Measurements from ENCODE around the gene WLS. TPM values are rescaled to one million over a fixed set of nuclear protein-coding genes. Genes with fewer than 3 reads are reported as not detected.

Gene WLS
- total and polyA plus RNA-seq, 2 experiments from 2014 or later = 113 to 114 TPM

DNA sequence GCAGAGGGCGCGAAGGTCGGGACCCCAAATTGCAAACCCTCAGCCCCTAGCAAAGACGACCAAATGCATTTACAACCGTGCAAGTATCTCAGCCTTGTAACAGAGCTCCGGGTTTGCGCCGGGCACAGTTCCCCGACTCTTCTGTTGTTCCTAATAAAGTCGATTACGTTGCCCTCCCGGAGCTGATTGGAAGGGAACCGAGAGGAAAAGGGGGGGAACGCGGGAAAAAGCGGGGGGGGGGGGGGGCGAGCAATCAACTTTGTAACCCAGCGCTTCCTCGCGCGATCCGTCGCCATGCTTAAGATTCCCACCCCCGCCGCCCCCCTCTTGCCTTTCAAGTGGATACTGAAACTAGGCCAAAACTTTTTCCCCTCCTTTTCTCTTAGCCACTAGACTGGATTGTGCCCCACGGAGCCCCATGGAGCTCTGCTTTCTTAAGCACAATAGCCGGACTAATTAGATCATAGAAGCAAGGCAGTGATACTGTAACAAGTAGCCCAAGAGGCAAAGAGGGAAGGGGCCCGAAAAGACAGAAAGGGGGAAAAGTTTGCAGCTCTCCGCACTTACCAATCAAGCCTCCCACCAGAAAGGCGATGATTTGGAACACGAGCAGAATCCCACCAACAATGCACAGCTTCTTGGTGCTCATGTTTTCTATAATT lies 565 bp downstream of the WLS start:
- Histone ChIP-seq H3K4me1 (ENCODE audit: low read depth) (peaks cover 20% of the 10 kb centered on the region), H3K36me3 (no peaks in the 10 kb centered on the region), H3K27ac (peak overlapping the region; percentile 76), H3K4me3 (peak overlapping the region; percentile 93), H3K9me3 (ENCODE audit: low read depth) (no peaks in the 10 kb centered on the region), H3K27me3 (peaks cover 2% of the 10 kb centered on the region)
- peak; percentile 67 to 85 for DNase-seq (ENCODE audit: low read depth in 1 of 2, low spot score in 1 of 2)
- TF ChIP-seq, protein P1, sequence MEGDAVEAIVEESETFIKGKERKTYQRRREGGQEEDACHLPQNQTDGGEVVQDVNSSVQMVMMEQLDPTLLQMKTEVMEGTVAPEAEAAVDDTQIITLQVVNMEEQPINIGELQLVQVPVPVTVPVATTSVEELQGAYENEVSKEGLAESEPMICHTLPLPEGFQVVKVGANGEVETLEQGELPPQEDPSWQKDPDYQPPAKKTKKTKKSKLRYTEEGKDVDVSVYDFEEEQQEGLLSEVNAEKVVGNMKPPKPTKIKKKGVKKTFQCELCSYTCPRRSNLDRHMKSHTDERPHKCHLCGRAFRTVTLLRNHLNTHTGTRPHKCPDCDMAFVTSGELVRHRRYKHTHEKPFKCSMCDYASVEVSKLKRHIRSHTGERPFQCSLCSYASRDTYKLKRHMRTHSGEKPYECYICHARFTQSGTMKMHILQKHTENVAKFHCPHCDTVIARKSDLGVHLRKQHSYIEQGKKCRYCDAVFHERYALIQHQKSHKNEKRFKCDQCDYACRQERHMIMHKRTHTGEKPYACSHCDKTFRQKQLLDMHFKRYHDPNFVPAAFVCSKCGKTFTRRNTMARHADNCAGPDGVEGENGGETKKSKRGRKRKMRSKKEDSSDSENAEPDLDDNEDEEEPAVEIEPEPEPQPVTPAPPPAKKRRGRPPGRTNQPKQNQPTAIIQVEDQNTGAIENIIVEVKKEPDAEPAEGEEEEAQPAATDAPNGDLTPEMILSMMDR (IDR thresholded peaks at IDR 0.05; ENCODE audit: low read depth, low read length) = no peak

DNA sequence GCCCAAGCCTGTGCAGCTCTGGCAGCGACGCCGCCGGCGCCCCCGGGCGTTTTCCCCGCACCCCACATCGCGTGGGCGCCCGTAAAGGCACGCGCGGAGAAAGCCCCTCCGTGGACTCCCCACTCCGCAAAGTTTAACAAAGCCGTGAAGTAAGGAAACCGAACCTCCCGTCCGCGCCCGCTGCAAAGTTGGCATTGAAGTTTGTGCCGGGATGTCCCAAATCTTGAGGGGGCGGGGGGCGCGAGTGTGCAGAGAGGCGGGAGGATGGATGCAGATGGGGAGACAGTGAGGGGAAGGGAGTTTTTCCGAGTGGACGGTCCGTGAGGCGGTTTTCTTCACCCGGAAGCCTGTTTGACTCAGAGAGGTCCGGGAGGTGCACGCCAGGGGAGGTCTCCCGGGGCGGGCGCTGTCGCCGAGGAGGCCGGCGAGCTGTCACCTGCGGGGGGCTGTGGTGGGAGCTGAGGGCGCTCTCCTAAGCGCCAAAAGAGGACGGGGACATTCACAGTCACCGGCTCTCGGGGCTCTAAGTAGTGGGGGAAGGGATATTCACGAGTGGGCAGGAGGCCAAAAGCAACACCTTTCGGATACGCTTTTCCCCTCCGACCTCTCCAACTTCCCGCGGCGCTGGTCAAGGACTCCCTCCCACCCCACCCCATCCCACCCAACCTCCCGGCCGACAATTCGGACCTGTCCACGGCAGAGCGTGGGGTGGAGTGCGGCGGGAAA lies 1.3 kb downstream of the WLS start:
- H3K4me3 ChIP-seq = peak overlapping the region; percentile 93
- peak; percentile 20 to 43 for DNase-seq (ENCODE audit: low read depth in 1 of 2, low spot score in 1 of 2)
- H3K36me3 ChIP-seq = no peaks in the 10 kb centered on the region
- peaks cover 2% of the 10 kb centered on the region for H3K27me3 ChIP-seq
- peaks cover 20% of the 10 kb centered on the region for H3K4me1 ChIP-seq (ENCODE audit: low read depth)
- TF ChIP-seq, protein P1 (IDR thresholded peaks at IDR 0.05; ENCODE audit: low read depth, low read length) = no peak
- H3K9me3 ChIP-seq (ENCODE audit: low read depth) = no peaks in the 10 kb centered on the region
- H3K27ac ChIP-seq = peak overlapping the region; percentile 76

DNA sequence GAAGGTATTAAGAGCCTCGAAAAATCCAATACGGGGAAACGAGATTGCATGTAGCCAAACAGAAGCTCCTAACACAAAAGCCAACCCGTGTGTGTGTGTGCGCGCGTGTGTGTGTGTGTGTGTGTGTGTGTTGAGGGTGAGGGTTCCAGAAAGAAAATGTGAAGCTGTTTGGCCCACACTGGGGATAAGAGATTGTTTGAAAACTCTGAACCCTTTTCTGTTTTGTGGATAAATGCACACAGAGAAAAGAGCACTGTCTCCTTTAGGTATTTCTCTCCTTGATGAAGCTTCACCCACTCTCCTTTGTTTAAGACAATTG lies 1.9 kb downstream of the WLS start:
- Histone ChIP-seq H3K27me3 (peaks cover 2% of the 10 kb centered on the region), H3K4me1 (ENCODE audit: low read depth) (peaks cover 20% of the 10 kb centered on the region), H3K9me3 (ENCODE audit: low read depth) (no peaks in the 10 kb centered on the region), H3K4me3 (peak overlapping the region; percentile 93), H3K27ac (peak overlapping the region; percentile 20), H3K36me3 (no peaks in the 10 kb centered on the region)
- DNase-seq (ENCODE audit: low read depth in 1 of 2, low spot score in 1 of 2) = peak; percentile 46 to 52
- TF ChIP-seq, protein P1 (IDR thresholded peaks at IDR 0.05; ENCODE audit: low read depth, low read length) = no peak

DNA sequence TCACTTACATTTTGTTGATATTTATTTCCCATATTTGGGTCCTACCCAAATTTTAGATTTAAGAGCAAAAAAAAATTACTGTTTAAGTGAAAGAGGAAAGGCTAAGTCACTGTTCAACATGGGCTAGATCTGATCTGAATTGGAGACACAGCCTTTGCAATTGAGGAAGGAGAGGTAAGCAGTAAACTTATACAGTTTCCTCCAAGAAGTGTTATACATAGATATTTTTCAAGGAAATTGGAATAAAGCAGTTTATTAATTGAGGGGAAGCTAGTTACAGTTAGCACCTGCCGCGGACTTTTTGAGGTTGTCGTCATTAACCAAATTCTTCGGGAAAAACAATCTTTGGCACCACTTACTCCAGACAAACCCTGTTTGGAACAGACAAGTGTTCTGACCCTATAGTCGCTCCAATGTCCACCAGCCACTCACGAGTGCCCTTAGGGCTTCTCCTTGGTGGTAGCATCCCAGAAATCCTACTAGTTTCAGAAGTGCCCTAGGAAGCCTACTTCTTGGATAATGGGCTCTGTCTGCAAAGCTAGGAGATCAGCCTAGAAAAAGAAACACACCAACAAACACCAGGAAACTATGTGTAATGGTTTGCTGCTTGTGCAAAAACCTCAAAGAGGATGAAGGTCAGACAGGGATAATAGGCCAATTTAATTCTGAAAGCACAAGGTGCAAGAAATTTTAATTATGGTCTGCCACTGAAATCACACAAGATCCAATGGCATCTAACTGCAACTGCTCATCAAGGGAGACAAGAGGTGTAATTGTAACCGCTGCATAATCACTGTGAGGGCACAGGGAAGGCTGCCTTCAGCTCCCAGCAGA lies 2.5 kb downstream of the WLS start:
- Histone ChIP-seq H3K27me3 (peaks cover 2% of the 10 kb centered on the region), H3K4me3 (peak overlapping the region; percentile 93), H3K9me3 (ENCODE audit: low read depth) (no peaks in the 10 kb centered on the region), H3K36me3 (no peaks in the 10 kb centered on the region), H3K27ac (peak overlapping the region; percentile 20), H3K4me1 (ENCODE audit: low read depth) (peaks cover 20% of the 10 kb centered on the region)
- no peak for DNase-seq (ENCODE audit: low read depth in 1 of 2, low spot score in 1 of 2)
- TF ChIP-seq, protein P1 (IDR thresholded peaks at IDR 0.05; ENCODE audit: low read depth, low read length) = no peak

DNA sequence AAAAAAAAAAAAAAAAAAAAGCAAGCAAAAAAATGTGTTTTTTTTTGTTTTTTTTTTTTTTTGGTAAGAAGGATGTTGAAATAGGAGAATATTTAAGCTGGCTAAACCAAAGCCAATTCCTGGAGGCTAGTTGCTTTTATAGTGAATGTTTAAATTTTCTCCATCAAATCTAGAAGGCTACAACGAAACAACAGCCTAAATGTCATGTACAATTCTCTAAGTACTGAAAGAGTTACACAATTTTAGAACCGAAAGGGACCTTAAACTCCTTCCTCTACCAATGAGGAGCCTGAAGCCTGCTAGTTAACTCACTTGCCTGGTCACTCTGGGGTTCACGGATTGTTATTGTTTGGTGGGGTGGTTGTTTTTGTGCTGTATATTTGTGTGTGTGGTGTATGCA lies 3.5 kb downstream of the WLS start:
- Histone ChIP-seq H3K4me3 (no peak overlapping the region), H3K36me3 (no peaks in the 10 kb centered on the region), H3K9me3 (ENCODE audit: low read depth) (no peaks in the 10 kb centered on the region), H3K4me1 (ENCODE audit: low read depth) (peaks cover 20% of the 10 kb centered on the region), H3K27ac (peak overlapping the region; percentile 20), H3K27me3 (peaks cover 2% of the 10 kb centered on the region)
- TF ChIP-seq, protein P1 (IDR thresholded peaks at IDR 0.05; ENCODE audit: low read depth, low read length) = no peak
- peak in 1 of 2 donors; percentile 38 for DNase-seq (ENCODE audit: low read depth in 1 of 2, low spot score in 1 of 2)

Data from cardiac muscle cell (in vitro differentiated cells and primary cell).